DND-41 (cell line): Measurements from ENCODE around the gene NPRL2.

ENCODE experiments used
- CTCF ChIP-seq: IDR thresholded peaks from 2 replicates; pipeline ENCODE4 v1.5.1; 2012; ENCODE audit warnings: borderline replicate concordance, low read length, moderate library complexity, mild to moderate bottlenecking; ENCODE audit not compliant: poor library complexity, severe bottlenecking; ENCODE audit errors: extremely low read depth
- EZH2 ChIP-seq: IDR thresholded peaks from 3 replicates; pipeline ENCODE4 v1.6.1; 2012; ENCODE audit warnings: borderline replicate concordance, low read depth, mild to moderate bottlenecking, moderate library complexity, low read length, inconsistent platforms; ENCODE audit not compliant: severe bottlenecking

GRCh38 chr3:50383750-50384149, 33.2 kb upstream of the NPRL2 start:
- TF ChIP-seq CTCF (no peak), EZH2 (no peak)
